Dermis microvascular lymphatic vessel endothelial cell (primary cell): ENCODE data around the gene CFAP46. TPM values are rescaled to one million over a fixed set of nuclear protein-coding genes. Genes with fewer than 3 reads are reported as not detected.
"Not testable (repeated sequence)": the region's sequence is repeated elsewhere in the genome, so short reads cannot be mapped to it uniquely, and the experiment has no call there.

Source experiments
- DNase-seq, 2 donors: peaks; one replicate each; pipeline versions ENCODE4 v3.0.0 to v3.0.0-alpha.2; 2010; ENCODE audit warnings: low read depth in 2 of 2
- total RNA-seq: library from RNA; depleted of rRNA; stranded (reverse); fragments of >200 nt; gene quantifications from 2 replicates; pipeline ENCODE4 v1.2.1, GENCODE V29; 2014

Gene CFAP46
- total RNA-seq, 1 donor from 2014 or later = 1.2 TPM

DNA sequence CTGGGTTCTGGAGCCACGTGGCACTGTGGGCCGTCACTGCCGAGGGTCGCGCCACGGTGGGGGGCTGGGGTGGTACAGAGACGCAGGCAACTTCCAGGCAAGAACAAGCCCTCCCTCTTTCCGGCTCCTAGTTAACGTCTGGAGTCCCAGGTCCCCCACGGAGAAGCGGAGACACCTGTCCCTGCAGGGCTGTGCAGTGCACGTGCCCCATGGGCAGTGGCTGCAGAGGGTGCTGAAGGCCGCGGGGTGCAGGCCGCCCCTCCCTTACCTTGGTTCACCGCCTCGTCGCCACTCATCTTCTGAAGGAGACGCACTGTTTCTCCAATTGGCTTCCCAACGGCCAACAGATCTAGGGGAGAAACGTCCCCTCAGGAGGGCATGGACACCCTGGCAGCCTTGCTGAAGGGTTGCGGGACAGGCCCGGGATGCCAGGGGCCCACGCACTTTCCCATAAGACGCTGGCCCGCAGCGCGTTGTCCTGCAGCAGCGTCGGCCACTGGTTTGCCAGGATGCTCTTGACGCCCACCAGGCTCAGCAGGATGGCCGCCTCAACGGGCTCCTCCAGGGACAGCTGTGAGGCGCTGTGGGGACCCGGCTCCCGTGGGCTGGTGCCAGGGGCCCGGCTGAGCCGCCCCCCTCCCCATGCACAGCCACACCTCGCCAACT, 132.1 kb downstream of the CFAP46 start:
- DNase-seq = no peak

GRCh38 chr10:132809232-132810140, 132.9 kb downstream of the CFAP46 start:
- no peak for DNase-seq

- DNase-seq = no peak
Measured at GRCh38 chr10:132808383-132809231, 133.8 kb downstream of the CFAP46 start.

DNA sequence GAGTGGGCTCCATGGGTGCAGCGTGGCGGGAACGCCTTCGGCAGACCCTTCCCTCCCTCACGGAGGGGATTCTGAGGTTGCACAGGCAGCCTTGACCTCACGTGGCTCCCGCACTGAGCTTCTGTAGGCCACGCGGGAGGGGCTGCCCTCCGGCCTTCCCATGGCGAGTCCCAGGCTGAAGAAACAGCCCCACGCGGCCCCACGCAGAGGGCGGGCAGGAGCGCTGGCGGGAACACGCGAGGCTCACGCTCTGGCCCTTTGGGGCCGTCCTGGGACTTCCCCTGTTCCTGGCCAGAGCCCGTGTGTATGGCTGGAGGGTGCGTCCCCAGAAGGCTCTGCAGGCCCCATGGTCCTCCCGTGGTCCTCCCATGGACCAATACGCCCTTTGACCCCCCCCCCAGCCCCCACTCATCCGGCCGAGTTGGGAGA, 134.7 kb downstream of the CFAP46 start:
- no peak for DNase-seq

GRCh38 chr10:132806561-132807003, 135.8 kb downstream of the CFAP46 start:
- DNase-seq = no peak

DNA sequence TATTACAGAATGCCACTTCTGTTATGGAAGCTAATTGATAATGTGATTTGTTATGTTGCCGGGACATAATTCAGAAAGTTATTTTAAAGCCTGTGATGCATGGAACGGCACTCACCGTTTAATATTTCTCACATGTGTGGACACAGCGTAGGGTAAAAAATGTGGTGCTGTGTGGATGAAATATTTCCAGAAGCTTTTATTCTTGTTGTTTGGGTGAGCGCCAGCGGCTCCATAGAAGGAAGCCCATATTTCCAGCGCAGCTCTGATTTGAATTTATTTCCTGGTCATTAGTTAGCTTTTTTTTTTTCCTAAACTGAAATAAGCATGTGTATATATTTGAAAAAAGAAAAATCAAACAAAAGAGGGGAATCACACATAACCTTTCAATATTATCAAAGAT, 136.3 kb downstream of the CFAP46 start:
- no peak for DNase-seq

DNA sequence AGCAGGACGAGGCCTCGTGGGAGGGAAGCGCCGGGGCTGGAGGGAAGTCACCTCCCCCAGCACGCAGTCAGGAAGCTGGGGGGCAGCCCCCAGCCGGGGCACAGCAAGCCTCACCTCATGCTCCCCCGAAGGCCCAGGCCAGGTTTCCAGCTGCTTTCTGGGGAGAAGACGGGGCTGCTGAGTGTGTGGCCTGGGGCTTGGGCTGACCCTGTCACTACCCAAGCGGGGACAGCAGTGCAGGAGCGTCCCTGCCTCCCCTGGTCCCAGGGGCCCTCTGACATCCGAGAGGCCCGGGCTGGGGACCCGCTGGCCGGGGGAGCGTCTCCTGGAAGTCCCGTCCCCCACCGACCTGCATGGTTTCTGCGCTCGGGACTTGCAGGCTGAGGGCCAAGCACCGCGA, 136.8 kb downstream of the CFAP46 start:
- no peak for DNase-seq

DNA sequence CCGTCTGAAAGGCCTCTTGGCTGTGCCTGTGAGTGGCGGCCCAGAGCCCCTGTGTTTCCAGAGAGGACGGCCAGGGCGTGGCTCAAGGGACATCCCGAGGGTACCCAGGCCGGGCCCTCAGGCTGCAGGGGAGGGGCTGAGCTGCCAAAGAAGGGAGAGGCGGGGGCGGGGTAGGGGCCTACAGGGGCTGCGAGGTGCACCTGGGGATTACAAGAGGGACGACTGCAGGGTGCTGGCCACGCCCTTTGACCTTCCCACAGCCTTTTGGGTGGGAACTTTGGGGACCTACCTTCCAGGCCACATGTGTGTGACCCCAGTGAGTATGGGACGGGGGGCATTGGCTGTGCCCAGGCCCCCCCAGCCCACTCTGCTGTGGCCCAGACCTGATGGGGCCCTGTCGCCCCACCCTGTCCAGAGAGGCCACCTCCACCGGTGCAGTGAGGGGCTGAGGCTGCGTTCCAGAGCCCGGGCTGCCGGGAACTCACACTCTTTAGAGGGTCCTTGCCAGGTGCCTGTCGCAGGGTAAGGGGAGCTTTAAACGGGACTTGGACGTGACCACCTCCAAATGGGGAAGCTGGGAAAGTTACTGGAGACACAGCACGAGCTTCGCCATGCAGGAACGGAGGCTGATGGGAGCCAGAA, 137.5 kb downstream of the CFAP46 start:
- DNase-seq = no peak

GRCh38 chr10:132804287-132804686, 138.1 kb downstream of the CFAP46 start:
- DNase-seq = no peak

DNA sequence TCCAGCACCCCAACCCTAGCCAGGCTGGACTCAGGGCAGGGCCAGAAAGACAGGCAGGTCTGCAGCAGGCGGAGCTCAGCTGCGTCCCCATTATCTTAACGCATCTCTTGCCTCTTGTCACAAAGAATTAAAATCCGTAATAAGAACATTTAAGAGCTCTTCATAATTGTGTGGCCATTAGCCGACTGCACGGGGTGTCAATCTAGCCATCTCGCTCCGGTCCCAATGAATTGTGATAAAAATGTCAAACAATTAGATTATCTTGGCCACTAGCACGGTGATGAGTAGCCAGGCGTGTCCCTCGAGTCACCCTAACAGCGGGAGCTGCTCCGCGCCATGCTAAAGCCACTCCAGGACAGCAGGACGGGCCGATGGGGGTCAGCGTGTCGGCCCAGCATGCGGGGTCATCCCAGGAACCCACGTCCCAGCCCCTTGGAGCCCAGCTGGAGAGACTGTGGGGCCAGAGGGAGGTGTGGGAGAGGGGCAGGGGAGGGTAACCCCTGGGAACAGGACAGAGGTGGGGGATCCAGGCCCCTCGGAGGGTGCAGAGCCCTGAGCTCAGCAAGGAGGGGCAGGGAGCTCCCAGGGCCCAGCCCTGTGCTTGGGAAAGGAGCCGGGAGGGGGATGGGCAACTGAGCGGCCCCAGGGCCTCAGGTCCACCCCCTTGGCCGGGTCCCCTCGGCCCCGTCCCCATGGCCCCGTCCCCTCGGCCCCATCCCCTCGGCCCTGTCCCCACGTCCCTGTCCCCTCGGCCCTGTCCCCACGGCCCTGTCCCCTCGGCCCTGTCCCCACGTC, 138.8 kb downstream of the CFAP46 start:
- no peak for DNase-seq

DNA sequence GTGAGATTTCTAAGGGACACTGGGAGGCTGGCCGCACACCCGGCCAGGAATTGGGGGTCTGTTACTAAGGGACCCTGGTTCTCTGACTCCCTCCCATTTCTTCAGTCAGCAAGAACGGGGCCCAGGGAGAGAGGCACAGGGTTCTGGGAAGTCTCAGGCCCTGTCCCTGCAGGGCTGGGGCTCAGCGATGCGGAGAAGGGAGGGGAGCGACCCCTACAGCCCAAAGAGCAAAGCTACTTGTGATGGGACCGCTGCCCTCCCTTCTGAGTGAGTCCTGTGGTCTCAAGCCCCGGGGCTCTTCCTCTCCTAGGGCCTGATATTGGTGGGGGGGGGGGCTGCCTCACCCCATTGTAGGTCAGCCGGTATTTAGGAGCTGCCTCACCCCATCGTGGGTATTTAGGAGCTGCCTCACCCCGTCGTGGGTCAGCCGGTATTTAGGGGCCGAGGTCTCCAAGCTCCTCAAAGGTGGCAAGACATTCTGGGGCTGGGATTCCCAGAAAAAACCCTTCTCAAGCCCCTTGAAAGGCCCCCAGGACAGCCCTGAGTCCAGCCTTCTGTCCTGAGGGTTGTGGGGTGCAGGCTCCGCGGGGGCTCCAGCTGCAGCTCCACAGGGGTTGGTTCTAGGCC, 139.6 kb downstream of the CFAP46 start:
- no peak for DNase-seq

DNA sequence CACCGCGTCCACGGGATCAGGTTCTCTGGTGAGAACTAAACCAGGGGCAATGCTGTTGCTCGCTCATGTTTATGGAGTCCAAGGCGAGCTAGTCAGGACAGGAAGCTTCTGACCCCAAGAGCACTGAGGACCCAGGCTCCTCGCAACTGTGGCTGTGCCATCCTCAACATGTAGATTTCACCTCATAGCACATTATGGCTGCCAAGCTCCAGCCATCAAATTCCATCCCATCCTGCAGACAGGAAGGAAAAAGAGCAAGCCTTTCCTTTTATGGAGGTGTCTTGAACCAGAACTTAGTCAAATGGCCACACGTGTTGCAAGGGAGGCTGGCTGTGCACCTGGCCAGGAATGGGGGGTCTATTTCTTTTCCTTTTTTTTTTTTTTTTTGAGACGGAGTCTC, 140.3 kb downstream of the CFAP46 start:
- no peak for DNase-seq

- no peak for DNase-seq
Measured at GRCh38 chr10:132799865-132800264, 142.5 kb downstream of the CFAP46 start.

DNA sequence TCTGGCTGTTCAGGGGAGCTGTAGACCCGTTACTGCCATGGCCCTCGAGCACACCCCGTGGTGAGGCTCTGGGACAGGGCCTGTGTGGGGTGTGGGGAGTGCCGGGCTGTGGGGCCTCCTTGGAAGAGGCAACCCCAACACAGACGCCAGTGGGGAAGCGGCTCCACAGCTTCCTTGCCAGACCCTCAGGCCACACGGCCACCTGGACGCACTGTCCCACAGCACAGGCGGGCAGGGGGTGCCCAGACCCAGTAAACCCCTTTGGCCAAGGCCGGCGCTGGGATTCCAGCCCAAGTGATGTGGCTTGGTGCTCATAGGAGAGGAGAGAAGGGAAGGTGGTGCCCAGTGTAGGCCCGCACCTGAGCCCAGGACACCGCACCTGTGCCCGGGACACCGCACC, 143.5 kb downstream of the CFAP46 start:
- no peak for DNase-seq

DNA sequence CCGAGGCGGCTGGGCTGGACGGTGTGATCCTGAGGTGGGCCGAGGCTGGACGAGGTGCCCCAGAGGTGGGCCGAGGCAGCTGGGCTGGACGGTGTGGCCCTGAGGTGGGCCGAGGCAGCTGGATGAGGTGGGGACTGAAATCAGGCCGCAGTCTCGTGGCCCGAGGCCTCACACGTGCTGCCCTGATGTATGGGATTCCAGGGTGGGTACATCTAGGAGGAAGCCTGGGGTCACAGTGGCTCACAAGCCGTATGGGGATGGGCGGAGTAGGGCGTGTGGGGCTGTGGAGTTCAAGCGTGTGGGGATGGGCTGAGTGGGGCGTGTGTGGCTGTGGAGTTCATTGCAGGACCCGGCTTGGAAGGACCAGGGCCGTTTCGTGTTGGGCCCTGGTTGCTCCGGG, 144.0 kb downstream of the CFAP46 start:
- no peak for DNase-seq

GRCh38 chr10:132797986-132798385, 144.4 kb downstream of the CFAP46 start:
- not testable (repeated sequence) for DNase-seq

DNA sequence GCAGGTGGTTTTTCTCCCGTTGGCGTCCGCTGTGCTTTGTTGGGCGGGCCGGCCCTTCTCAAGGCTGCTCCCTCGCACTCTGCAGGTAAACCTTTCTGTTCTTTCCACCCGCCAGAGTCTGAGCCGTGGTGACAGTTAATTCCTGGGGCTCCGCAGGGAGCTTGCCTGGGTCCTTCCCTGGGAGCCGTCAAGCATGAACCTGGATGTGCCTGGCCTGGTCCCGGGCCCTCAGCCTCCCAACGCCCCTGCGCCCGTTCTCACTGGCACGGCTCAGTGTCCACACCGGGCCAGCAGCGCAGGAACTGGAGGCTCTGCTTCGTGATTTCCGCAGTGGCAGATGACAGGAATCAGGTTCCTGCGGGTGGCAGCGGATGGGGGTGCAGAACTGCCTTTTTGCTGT, 145.5 kb downstream of the CFAP46 start:
- DNase-seq = no peak

DNA sequence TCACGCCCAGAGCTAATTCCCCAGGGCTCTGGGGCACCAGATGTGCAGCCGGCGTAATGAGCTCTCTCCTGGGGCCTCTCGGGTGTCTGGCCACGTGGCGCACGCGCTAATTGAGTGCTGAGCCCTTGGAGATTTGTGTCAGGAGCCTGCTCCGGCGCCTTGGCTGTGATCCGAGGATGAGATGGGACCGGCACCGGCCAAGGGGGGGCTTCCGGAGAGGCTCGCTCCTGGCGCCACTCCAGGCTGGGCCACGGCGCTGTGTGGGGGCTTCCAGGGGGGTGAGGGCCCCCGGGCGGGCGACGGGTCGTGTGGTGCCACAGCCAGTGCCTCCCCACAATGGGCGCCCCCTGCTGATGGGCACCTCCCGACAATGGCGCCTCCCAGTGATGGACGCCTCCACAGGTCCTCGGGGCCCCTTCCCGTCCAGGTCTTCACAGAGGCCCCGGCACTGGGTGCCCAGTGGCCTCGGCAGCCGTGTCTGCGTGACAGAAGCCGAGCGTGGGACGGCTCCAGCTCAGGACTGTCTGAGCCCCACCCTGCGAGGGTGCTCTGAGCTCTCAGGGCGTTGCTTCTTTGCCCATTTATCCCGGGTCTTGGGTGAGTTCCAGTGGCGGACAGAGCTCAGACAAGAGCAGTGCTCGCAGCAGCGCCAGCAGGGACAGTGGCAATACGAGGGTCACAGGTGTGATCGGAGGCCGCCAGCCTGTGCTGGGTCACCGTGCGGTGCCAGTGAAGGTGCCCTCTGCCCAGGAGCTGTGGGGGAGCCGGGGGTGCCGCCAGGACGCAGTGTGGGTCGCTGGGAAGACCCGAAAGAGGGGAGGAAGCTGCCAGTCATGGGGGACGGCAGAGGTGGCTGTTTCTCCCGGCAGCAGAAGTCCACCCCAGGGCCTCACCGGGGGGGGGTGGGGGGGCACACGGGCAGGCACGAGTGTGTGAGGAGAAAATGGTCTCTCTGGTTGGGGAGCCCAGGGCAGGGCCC, 148.2 kb downstream of the CFAP46 start:
- DNase-seq = no peak

DNA sequence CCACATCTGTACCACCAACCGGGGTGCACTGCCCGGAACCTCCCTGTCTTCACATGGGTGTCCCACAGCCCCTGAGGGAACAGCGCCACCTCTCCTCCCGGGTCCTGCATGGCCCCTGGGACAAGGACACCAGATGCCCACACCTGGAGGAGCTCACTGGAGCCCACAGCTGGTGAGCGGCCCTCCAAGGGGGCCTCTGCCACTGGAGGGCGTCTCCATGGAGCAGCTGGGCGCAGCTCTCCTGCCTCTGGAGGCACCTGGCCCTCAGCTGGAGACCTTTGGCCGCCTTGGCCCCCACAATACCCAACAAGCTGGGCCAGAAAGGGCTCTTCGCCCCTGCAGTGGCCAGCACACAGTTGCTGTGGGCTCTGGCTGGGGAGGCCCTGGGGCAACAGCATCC, 149.2 kb downstream of the CFAP46 start:
- DNase-seq = no peak
